Heart left ventricle (tissue), 13 donors: ENCODE measurements around the gene NHERF1.

Source experiments
- POLR2A ChIP-seq, 2 donors: fragments of 450-650 bp; IDR thresholded peaks; one replicate each; pipeline ENCODE4 v1.6.1; 2017; ENCODE audit warnings: antibody characterized with exemption in 2 of 2, mild to moderate bottlenecking in 2 of 2, moderate library complexity in 2 of 2
- TF ChIP-seq, protein P1 (sequence below), 12 donors: fragments of 200-600 bp; sonication (generic) in 4 of 12; IDR thresholded peaks; one replicate each; pipeline versions ENCODE4 v1.5.0 to v1.8.0; 2018 to 2022; ENCODE audit warnings: antibody characterized with exemption in 12 of 12, mild to moderate bottlenecking in 5 of 12
- donor health status: ischemic (EF 13 %, LVEDD 7.1; RV severe dilation, severe dysfunction).
- donor health status: DM: no; HTN: yes; CAD: no.
- donor health status: DM: no; HTN: no; CAD: no.
- donor health status: ischemic (EF 25% LVEDD 6.9; RV normal size, moderate dysfunction).
- donor health status: ischemic (EF 25% LVEDD 5.7; RV mildly dilated, moderate dysfunction).
- donor health status: ischemic (EF 35%, LVEDD 5.7; RV mildly dilated, moderate dysfunction).
- donor health status: nonischemic (EF 11% LVEDD 7.7; RV severe dilation, severe dysfunction).
- donor health status: DM: yes; HTN: yes; CAD: no.
- donor health status: PGD.
- donor health status: ischemic (EF 29% LVEDD 5.4; RV normal size, mild dysfunction).
- donor health status: nonischemic (EF 23%, LVEDD 6.1; RV moderate dilation, normal function).

DNA sequence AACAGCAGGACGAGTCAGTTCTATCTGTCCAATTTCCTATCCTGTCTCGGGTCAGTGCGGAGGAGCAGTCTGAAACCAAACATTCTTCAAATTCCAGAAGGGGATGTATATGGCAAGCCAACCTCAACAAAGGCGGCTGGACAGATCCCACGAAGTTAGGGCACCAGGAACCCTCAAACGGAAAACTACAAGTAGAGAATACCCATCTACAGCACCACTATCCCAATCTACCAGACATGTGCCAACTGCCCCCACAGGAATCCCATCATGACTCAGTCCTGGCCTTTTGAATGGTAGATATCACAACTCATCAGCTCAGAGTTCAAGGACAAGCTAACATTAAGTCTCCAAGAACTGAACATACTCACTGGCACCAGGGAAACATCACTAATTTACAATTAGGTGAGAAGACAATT is 25.5 kb downstream of the NHERF1 start:
- TF ChIP-seq, protein P1, sequence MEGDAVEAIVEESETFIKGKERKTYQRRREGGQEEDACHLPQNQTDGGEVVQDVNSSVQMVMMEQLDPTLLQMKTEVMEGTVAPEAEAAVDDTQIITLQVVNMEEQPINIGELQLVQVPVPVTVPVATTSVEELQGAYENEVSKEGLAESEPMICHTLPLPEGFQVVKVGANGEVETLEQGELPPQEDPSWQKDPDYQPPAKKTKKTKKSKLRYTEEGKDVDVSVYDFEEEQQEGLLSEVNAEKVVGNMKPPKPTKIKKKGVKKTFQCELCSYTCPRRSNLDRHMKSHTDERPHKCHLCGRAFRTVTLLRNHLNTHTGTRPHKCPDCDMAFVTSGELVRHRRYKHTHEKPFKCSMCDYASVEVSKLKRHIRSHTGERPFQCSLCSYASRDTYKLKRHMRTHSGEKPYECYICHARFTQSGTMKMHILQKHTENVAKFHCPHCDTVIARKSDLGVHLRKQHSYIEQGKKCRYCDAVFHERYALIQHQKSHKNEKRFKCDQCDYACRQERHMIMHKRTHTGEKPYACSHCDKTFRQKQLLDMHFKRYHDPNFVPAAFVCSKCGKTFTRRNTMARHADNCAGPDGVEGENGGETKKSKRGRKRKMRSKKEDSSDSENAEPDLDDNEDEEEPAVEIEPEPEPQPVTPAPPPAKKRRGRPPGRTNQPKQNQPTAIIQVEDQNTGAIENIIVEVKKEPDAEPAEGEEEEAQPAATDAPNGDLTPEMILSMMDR (IDR thresholded peaks at IDR 0.05), result no peak
- TF ChIP-seq POLR2A (IDR thresholded peaks at IDR 0.05), result no peak
